Epithelial cell of prostate (primary cell): Measurements from ENCODE around the gene SPATA32.
A peak's percentile ranks its signal among the peaks of the same experiment; 100 is the strongest.
"Not testable (repeated sequence)": the region's sequence is repeated elsewhere in the genome, so short reads cannot be mapped to it uniquely, and the experiment has no call there.

Source experiments
- DNase-seq: peaks from one replicate; pipeline ENCODE4 v3.0.0-alpha.2; 2011; ENCODE audit warnings: low read depth, low spot score
- H3K27ac ChIP-seq: fragments of 450-650 bp; 2 replicates; pipeline ENCODE4 v1.5.1; 2017; ENCODE audit warnings: mild to moderate bottlenecking

Gene SPATA32

GRCh38 chr17:45261577-45262515, at the start of gene SPATA32:
TSS of gene SPATA32 (minus strand) at chr17:45262094. CDS start at chr17:45262016, 78 bp downstream.
- H3K27ac ChIP-seq = no peak within 1 kb of the TSS
- DNase-seq = no peak

- no peak overlapping the region for H3K27ac ChIP-seq
- no peak for DNase-seq
These were observed 49.5 kb upstream of the SPATA32 start for GRCh38 chr17:45311401-45311759.

- no peak overlapping the region for H3K27ac ChIP-seq
These were observed 48.8 kb upstream of the SPATA32 start for GRCh38 chr17:45310380-45311324.

GRCh38 chr17:45309400-45309799, 47.5 kb upstream of the SPATA32 start:
- no peak for DNase-seq
- H3K27ac ChIP-seq = no peak overlapping the region

More at GRCh38 chr17:45310380-45311324, 48.8 kb upstream of the SPATA32 start:
- DNase-seq = no peak

GRCh38 chr17:45308840-45309239, 46.9 kb upstream of the SPATA32 start:
- DNase-seq = no peak

GRCh38 chr17:45308016-45308365, 46.1 kb upstream of the SPATA32 start:
- DNase-seq = no peak
- H3K27ac ChIP-seq = peak overlapping the region; percentile 42

More at GRCh38 chr17:45308840-45309239, 46.9 kb upstream of the SPATA32 start:
- no peak overlapping the region for H3K27ac ChIP-seq

- DNase-seq = no peak
- H3K27ac ChIP-seq = peak overlapping the region; percentile 42
These were observed 45.6 kb upstream of the SPATA32 start for GRCh38 chr17:45307290-45308015.

- DNase-seq = no peak
- no peak overlapping the region for H3K27ac ChIP-seq
These were observed 44.7 kb upstream of the SPATA32 start for GRCh38 chr17:45306623-45307022.

- DNase-seq = no peak
- no peak overlapping the region for H3K27ac ChIP-seq
These were observed 44.2 kb upstream of the SPATA32 start for GRCh38 chr17:45306094-45306493.

- no peak for DNase-seq
- H3K27ac ChIP-seq = no peak overlapping the region
These were observed 43.7 kb upstream of the SPATA32 start for GRCh38 chr17:45305530-45306087.

- DNase-seq = no peak
- no peak overlapping the region for H3K27ac ChIP-seq
These were observed 40.8 kb upstream of the SPATA32 start for GRCh38 chr17:45302649-45303173.

- H3K27ac ChIP-seq, DNase-seq: not testable (repeated sequence)
These were observed 40.3 kb upstream of the SPATA32 start for GRCh38 chr17:45302220-45302619.

- no peak overlapping the region for H3K27ac ChIP-seq
- no peak for DNase-seq
These were observed 39.8 kb upstream of the SPATA32 start for GRCh38 chr17:45301674-45302073.

GRCh38 chr17:45300060-45300751, 38.3 kb upstream of the SPATA32 start:
- no peak overlapping the region for H3K27ac ChIP-seq
- DNase-seq = no peak

- no peak overlapping the region for H3K27ac ChIP-seq
- no peak for DNase-seq
These were observed 37.5 kb upstream of the SPATA32 start for GRCh38 chr17:45299361-45299760.

GRCh38 chr17:45298546-45299285, 36.8 kb upstream of the SPATA32 start:
- DNase-seq = no peak
- H3K27ac ChIP-seq = no peak overlapping the region

- H3K27ac ChIP-seq = peak overlapping the region; percentile 59
- no peak for DNase-seq
These were observed 34.9 kb upstream of the SPATA32 start for GRCh38 chr17:45296833-45297124.

GRCh38 chr17:45296003-45296832, 34.3 kb upstream of the SPATA32 start:
- no peak for DNase-seq
- H3K27ac ChIP-seq = peak overlapping the region; percentile 59
